Peyer's patch (tissue), 4 donors: ENCODE measurements around the gene SKI. TPM values are rescaled to one million over a fixed set of nuclear protein-coding genes. Genes with fewer than 3 reads are reported as not detected.
A peak's percentile ranks its signal among the peaks of the same experiment; 100 is the strongest.

Experiments used
- DNase-seq, 3 donors: peaks; one replicate each; pipeline ENCODE4 v3.0.0-alpha.2; 2017 to 2019
- H3K27ac ChIP-seq, 4 donors: fragments of 200-600 bp; sonication (generic); one replicate each; pipeline ENCODE4 v1.5.1; 2016 to 2019
- H3K27me3 ChIP-seq, 2 donors: fragments of 200-600 bp; sonication (generic); one replicate each; pipeline ENCODE4 v1.5.1; 2019
- H3K36me3 ChIP-seq, 3 donors: fragments of 200-600 bp; sonication (generic); one replicate each; pipeline ENCODE4 v1.5.1; 2016 to 2019
- H3K4me1 ChIP-seq, 4 donors: fragments of 200-600 bp; sonication (generic); one replicate each; pipeline ENCODE4 v1.5.1; 2016 to 2019
- H3K4me3 ChIP-seq, 4 donors: fragments of 200-600 bp; sonication (generic); 1 replicate in 3 of 4; 2 replicates in 1 of 4; pipeline ENCODE4 v1.5.1; 2016 to 2019; ENCODE audit warnings: mild to moderate bottlenecking in 1 of 4
- H3K9me3 ChIP-seq, 4 donors: fragments of 200-600 bp; sonication (generic); one replicate each; pipeline ENCODE4 v1.5.1; 2016 to 2019; ENCODE audit warnings: mild to moderate bottlenecking in 1 of 4
- POLR2A ChIP-seq, 2 donors: fragments of 450-650 bp; IDR thresholded peaks; one replicate each; pipeline ENCODE4 v1.5.1; 2017; ENCODE audit warnings: antibody characterized with exemption in 2 of 2, mild to moderate bottlenecking in 2 of 2, moderate library complexity in 2 of 2
- total RNA-seq, 4 donors: library from RNA; depleted of rRNA; stranded (reverse); fragments of >200 nt; gene quantifications; one replicate each; pipeline ENCODE4 v1.1.0, GENCODE V29; 2016
- TF ChIP-seq, protein P1 (sequence below), 6 experiments: fragments of 450-650 bp in 4 of 6; fragments of 200-600 bp in 2 of 6; sonication (generic) in 1 of 6; IDR thresholded peaks; one replicate each; pipeline ENCODE4 v1.5.1; 2017 to 2019; ENCODE audit warnings: antibody characterized with exemption in 6 of 6, mild to moderate bottlenecking in 3 of 6, moderate library complexity in 1 of 6

Gene SKI
- total RNA-seq, 4 donors from 2014 or later, result 20.1 to 41.5 (median 37.1) TPM

DNA sequence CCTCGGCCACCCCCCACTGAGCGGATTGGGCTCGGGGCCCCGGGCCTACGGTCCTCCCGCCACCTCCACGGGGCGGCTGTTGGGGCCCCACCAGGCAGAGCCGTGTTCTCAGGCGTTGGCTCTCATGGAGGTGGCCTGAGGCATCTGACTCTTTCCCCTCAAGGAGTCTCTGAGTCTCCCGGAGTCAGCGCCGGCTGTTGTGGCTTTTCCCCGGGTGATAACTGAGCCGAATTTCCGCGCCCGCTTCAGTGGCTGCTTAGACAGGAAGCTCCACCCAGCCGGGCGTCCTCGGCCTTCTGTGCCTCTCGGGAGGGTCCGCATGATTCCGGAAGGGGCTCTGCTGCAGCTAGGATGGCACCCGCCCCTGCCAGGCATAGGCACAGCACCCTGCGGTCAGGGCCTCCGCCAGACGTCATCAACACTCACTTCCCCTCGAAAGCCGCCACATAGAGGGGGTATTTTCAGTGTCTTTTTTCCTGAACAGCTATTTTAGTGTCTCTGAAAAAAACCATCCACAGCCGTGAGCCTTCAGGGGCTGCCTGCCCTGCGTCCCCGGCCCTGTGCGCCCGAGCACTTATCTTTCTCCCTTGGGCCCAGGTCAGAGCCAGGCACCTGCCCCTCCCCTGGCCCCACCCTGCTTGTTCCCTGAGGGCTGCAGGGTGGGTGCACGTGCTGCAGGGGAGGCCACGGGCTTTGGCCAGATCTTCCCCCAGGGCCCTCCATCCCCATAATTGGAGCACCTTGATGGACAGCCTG is 72.9 kb downstream of the SKI start:
- Histone ChIP-seq H3K36me3 (peaks cover 0 to 30% (median 0%) of the 10 kb centered on the region in 3 donors), H3K4me1 (peaks cover 0 to 41% (median 27%) of the 10 kb centered on the region in 4 donors), H3K9me3 (no peaks in the 10 kb centered on the region), H3K27me3 (no peaks in the 10 kb centered on the region), H3K4me3 (peak overlapping the region; percentile 33 to 55 (median 36)), H3K27ac (peak overlapping the region; percentile 82 to 98 (median 87))
- DNase-seq, result peak; percentile 71 to 97 (median 96)
- peak in 1 of 2 donors; percentile 19 for TF ChIP-seq POLR2A (IDR thresholded peaks at IDR 0.05)
- TF ChIP-seq, protein P1, sequence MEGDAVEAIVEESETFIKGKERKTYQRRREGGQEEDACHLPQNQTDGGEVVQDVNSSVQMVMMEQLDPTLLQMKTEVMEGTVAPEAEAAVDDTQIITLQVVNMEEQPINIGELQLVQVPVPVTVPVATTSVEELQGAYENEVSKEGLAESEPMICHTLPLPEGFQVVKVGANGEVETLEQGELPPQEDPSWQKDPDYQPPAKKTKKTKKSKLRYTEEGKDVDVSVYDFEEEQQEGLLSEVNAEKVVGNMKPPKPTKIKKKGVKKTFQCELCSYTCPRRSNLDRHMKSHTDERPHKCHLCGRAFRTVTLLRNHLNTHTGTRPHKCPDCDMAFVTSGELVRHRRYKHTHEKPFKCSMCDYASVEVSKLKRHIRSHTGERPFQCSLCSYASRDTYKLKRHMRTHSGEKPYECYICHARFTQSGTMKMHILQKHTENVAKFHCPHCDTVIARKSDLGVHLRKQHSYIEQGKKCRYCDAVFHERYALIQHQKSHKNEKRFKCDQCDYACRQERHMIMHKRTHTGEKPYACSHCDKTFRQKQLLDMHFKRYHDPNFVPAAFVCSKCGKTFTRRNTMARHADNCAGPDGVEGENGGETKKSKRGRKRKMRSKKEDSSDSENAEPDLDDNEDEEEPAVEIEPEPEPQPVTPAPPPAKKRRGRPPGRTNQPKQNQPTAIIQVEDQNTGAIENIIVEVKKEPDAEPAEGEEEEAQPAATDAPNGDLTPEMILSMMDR (IDR thresholded peaks at IDR 0.05), result no peak

DNA sequence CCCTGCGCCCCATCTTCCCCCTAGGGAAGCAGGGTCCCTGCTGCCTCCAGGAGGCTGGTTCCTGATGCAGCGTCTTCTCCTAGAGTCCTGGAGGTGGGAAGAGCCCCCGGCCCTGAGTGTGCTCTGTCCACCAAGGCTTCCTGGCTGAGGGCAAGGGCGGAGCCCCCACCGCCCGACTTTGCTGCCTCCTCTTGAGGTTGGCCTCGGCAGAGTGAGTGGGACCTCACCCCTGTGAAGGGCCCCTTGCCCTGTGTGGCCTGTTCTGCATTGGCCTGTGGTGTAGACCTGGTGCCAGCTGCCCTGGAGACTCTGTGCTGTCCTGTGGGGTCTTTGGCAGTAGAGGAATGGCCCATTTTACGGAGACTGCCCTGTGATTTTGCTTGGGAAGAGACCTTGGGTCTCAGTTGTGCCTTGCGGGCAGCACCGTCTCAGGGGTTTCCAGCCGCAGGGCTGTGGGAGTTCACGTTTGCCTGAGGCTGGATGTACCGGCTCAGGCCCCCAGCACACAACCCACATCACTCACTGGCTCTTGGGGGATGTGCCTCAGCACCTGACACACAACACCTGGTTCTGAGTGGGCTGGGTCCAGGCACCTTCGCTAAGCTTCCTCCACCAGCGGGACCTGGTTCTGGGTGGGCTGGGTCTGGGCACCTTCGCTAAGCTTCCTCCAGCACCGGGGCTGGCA is 73.6 kb downstream of the SKI start:
- Histone ChIP-seq H3K27ac (peak overlapping the region; percentile 82 to 98 (median 87)), H3K36me3 (peaks cover 0 to 37% (median 0%) of the 10 kb centered on the region in 3 donors)
- TF ChIP-seq, protein P1 (IDR thresholded peaks at IDR 0.05), result no peak
- TF ChIP-seq POLR2A (IDR thresholded peaks at IDR 0.05), result no peak

DNA sequence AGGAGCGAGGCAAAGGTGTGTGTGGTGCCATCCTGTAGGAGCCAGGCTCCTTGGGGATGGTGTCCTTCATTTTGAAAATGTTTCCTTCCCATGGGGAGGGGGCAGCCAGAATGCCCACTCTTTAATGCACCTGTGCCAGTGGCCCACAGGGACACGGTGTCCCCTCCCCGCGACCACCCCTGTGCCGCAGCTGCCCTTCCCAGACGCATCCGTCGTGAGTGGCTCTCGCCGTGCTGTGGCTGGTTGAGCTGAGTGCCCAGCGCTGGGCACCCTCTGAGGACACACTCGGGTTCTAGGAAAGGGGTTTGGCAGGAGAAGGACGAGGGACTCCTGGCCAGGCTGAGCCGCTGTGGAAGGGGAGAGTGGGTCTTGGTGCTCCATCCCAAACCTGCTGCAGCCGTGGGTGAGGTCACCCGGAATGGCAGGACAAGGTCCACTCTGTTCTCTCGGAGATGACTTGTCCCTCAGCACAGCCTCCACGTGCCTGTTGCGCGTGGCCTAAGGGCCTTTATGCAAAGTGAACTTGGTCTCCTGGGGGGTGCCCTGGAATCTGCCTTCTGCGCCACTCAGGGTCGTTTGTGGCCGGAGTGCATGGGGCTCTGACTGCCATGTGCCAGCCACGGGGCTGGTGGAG is 74.3 kb downstream of the SKI start:
- Histone ChIP-seq H3K27me3 (no peaks in the 10 kb centered on the region), H3K4me1 (peaks cover 0 to 41% (median 27%) of the 10 kb centered on the region in 4 donors), H3K4me3 (no peak overlapping the region), H3K36me3 (peaks cover 0 to 43% (median 0%) of the 10 kb centered on the region in 3 donors), H3K9me3 (no peaks in the 10 kb centered on the region), H3K27ac (peak overlapping the region in 1 of 4 donors; percentile 98)
- DNase-seq, result no peak
- TF ChIP-seq, protein P1 (IDR thresholded peaks at IDR 0.05), result no peak
- no peak for TF ChIP-seq POLR2A (IDR thresholded peaks at IDR 0.05)

More for the DNA sequence above, 73.6 kb downstream of the SKI start:
- H3K27me3 ChIP-seq, result no peaks in the 10 kb centered on the region
- no peaks in the 10 kb centered on the region for H3K9me3 ChIP-seq
- H3K4me3 ChIP-seq, result no peak overlapping the region
- peaks cover 0 to 41% (median 27%) of the 10 kb centered on the region in 4 donors for H3K4me1 ChIP-seq
- DNase-seq, result no peak

DNA sequence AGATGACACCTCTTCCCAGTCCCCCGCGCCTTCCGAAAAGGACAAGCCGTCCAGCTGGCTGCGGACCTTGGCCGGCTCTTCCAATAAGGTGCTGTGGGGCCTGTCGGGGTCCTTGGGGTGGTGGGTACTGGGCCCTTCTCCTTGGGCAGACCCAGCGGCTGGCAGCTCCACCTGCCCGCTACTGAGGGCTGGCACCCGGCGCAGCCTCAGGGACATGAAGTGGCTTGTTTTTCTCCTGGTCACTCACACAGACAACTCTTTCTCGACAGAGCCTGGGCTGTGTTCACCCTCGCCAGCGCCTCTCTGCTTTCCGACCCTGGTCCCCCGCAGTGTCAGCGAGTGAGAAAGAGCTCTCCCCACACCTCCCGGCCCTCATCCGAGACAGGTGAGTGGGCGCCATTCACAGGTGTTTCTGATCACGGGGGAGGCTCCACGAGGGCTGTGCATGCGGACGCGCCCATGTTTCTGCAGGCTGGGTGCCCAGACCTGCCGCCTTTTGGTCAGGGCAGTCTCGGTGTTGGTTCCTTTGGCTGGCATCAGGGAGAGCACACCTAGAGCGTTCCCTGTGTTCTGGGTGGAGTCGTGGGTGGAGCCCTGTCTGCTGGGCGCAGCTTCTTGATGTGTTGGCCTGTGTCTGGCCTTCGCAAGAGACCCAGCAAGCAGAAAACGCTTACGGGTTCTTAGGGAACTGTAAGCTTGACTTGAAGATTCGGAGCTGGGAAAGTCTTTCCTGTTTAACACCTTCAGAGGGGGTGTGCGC is 75.1 kb downstream of the SKI start:
- peaks cover 0 to 41% (median 25%) of the 10 kb centered on the region in 4 donors for H3K4me1 ChIP-seq
- DNase-seq, result no peak
- H3K27ac ChIP-seq, result no peak overlapping the region
- TF ChIP-seq POLR2A (IDR thresholded peaks at IDR 0.05), result no peak
- TF ChIP-seq, protein P1 (IDR thresholded peaks at IDR 0.05), result no peak
- H3K9me3 ChIP-seq, result no peaks in the 10 kb centered on the region
- no peak overlapping the region for H3K4me3 ChIP-seq
- H3K36me3 ChIP-seq, result peaks cover 0 to 51% (median 0%) of the 10 kb centered on the region in 3 donors
- no peaks in the 10 kb centered on the region for H3K27me3 ChIP-seq

DNA sequence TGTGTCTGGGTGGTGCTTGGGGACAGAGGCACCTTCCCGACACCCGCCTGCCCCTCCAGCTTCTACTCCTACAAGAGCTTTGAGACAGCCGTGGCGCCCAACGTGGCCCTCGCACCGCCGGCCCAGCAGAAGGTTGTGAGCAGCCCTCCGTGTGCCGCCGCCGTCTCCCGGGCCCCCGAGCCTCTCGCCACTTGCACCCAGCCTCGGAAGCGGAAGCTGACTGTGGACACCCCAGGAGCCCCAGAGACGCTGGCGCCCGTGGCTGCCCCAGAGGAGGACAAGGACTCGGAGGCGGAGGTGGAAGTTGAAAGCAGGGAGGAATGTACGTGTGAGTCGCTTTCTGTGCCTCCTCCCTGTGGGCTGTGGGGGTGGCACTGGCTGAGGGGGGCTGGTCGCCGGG is 75.7 kb downstream of the SKI start:
- H3K36me3 ChIP-seq, result peaks cover 0 to 57% (median 0%) of the 10 kb centered on the region in 3 donors
- no peak overlapping the region for H3K27ac ChIP-seq

More for the DNA sequence above, 75.7 kb downstream of the SKI start:
- Histone ChIP-seq H3K27me3 (no peaks in the 10 kb centered on the region), H3K4me1 (peaks cover 0 to 36% (median 24%) of the 10 kb centered on the region in 4 donors), H3K9me3 (no peaks in the 10 kb centered on the region), H3K4me3 (no peak overlapping the region)
- TF ChIP-seq POLR2A (IDR thresholded peaks at IDR 0.05), result no peak
- TF ChIP-seq, protein P1 (IDR thresholded peaks at IDR 0.05), result no peak
- DNase-seq, result no peak
